MM.1S (cell line): ENCODE measurements around the gene NKAPL.

ENCODE experiments used
- EZH2 ChIP-seq: fragments of 300-600 bp; sonication (generic); optimal IDR thresholded peaks from 2 replicates; pipeline ENCODE3; 2017; ENCODE audit warnings: low read depth, mild to moderate bottlenecking, antibody characterized with exemption, low read length, mixed read lengths
- TF ChIP-seq, protein P1 (sequence below): fragments of 300-600 bp; sonication (generic); IDR thresholded peaks from 2 replicates; pipeline ENCODE4 v1.5.1; 2016; ENCODE audit warnings: antibody characterized with exemption, low read length, mixed read lengths

DNA sequence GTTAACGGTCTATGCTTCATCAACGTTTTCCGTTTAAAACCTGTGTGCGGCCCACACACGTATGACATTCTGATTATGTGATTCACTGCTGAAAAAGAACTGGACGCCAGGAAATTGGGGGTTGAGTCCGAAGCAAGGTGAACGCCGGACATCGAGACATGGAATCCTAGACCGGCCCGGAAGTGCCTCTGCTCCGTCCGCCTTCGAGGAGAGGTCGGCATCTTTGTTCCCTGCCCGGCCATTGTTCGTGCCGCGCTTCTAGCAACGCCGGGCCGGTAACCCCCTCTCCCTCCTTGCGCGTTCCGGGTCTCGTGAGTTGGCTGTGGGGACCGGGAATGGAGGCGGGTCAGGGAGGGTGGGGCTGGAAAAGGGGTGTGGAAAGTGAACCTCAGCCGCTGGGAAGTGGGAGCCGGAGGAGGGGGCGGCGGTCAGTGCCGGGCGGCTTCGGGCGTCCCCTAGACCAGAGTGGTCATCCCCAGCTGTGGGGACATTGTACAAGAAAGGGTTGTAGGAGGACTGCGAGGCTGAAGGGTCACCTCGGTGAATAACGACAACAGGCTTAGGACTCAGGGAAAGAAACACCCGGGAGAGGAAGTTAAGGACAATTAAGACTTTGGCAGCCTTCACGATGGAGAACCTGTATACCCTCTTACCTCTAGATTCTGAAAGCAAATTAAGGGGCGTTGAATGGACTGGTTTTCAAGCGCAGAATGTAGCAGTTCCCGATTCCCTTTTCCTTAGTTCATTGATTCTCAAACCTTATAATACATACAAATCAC, 33.9 kb upstream of the NKAPL start, which contains the start of gene ZSCAN9:
- TF ChIP-seq, protein P1, sequence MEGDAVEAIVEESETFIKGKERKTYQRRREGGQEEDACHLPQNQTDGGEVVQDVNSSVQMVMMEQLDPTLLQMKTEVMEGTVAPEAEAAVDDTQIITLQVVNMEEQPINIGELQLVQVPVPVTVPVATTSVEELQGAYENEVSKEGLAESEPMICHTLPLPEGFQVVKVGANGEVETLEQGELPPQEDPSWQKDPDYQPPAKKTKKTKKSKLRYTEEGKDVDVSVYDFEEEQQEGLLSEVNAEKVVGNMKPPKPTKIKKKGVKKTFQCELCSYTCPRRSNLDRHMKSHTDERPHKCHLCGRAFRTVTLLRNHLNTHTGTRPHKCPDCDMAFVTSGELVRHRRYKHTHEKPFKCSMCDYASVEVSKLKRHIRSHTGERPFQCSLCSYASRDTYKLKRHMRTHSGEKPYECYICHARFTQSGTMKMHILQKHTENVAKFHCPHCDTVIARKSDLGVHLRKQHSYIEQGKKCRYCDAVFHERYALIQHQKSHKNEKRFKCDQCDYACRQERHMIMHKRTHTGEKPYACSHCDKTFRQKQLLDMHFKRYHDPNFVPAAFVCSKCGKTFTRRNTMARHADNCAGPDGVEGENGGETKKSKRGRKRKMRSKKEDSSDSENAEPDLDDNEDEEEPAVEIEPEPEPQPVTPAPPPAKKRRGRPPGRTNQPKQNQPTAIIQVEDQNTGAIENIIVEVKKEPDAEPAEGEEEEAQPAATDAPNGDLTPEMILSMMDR = no peak
- TF ChIP-seq EZH2 = no peak
